Skeletal muscle cell (primary cell): ENCODE data around the gene FCGR3A.

Experiments used
- DNase-seq: peaks from one replicate; pipeline ENCODE4 v3.0.0-alpha.2; 2010; ENCODE audit warnings: low read depth
- H3K4me3 ChIP-seq: 2 replicates; pipeline ENCODE4 v1.5.1; 2011; ENCODE audit warnings: low read depth, mild to moderate bottlenecking, control low read depth, low read length, moderate library complexity

FCGR3A gene

GRCh38 chr1:161510477-161510876 lies 39.1 kb downstream of the FCGR3A start:
- H3K4me3 ChIP-seq, result no peak overlapping the region
- DNase-seq, result no peak

GRCh38 chr1:161506336-161507223 lies 43.0 kb downstream of the FCGR3A start:
- H3K4me3 ChIP-seq, result no peak overlapping the region

GRCh38 chr1:161505686-161506085 lies 43.9 kb downstream of the FCGR3A start:
- H3K4me3 ChIP-seq, result no peak overlapping the region
- no peak for DNase-seq

More at GRCh38 chr1:161506336-161507223, 43.0 kb downstream of the FCGR3A start:
- DNase-seq, result no peak

DNA sequence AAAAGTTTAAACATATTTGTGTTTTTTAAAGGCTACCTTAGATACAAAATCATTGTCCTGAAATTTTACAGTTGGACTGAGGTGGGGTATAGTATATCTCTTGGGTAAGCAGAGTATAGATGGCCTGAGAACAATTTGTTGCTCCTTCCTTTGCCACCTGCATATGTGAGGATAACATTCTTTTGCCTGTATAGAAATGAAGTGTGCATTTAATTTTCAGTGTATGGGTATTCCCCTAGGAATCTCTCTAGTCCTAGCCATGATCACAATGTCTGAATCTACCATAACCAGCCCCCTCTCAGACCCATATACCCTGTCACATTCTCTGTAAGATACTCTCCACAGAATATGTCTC lies 46.2 kb downstream of the FCGR3A start:
- H3K4me3 ChIP-seq, result no peak overlapping the region
- DNase-seq, result no peak

- no peak overlapping the region for H3K4me3 ChIP-seq
- no peak for DNase-seq
These were observed 46.8 kb downstream of the FCGR3A start for GRCh38 chr1:161502641-161503393.

- H3K4me3 ChIP-seq, result no peak overlapping the region
- no peak for DNase-seq
These were observed 47.4 kb downstream of the FCGR3A start for GRCh38 chr1:161502181-161502580.

GRCh38 chr1:161501234-161501633 lies 48.4 kb downstream of the FCGR3A start:
- no peak overlapping the region for H3K4me3 ChIP-seq
- DNase-seq, result no peak

GRCh38 chr1:161499099-161500039 lies 50.2 kb downstream of the FCGR3A start:
- no peak for DNase-seq
- H3K4me3 ChIP-seq, result no peak overlapping the region

GRCh38 chr1:161498646-161499045 lies 51.0 kb downstream of the FCGR3A start:
- no peak overlapping the region for H3K4me3 ChIP-seq
- no peak for DNase-seq

DNA sequence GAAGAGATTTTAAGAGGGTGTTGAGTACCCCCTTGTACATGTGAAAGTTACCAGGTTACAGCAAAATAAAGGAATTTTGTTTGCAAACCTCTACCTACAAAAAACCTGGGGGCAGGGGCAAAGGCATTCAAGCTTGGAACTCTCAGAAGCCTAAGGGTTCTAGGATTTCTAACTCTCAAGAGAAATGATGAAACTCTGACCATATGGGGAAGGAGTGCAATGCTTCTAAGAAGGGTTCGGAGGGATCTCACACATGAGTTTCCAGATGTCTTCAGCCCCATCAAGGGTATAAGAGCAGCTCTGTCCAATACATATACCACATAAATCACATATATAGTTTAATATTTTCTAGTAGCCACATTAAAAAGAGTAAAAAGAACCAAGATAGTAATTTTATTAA lies 51.7 kb downstream of the FCGR3A start:
- H3K4me3 ChIP-seq, result no peak overlapping the region
- no peak for DNase-seq

DNA sequence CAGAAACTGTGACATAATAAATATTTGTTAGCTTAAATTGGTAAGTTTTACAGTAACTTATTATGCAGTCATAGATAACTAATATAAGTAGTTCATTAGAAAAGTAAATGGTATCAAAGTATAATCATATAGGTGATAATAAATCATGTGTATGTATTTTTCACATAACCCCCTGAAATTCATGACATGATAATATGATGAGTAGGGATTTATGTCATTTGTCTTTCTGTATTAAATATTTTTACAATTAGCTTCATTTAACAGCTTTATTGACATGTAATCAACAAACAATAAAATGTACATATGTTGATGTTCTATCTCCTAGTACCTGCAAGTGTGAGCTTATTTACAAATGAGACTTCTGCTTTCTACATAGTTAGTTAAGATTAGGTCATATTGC lies 54.1 kb downstream of the FCGR3A start:
- H3K4me3 ChIP-seq, result no peak overlapping the region
- no peak for DNase-seq

DNA sequence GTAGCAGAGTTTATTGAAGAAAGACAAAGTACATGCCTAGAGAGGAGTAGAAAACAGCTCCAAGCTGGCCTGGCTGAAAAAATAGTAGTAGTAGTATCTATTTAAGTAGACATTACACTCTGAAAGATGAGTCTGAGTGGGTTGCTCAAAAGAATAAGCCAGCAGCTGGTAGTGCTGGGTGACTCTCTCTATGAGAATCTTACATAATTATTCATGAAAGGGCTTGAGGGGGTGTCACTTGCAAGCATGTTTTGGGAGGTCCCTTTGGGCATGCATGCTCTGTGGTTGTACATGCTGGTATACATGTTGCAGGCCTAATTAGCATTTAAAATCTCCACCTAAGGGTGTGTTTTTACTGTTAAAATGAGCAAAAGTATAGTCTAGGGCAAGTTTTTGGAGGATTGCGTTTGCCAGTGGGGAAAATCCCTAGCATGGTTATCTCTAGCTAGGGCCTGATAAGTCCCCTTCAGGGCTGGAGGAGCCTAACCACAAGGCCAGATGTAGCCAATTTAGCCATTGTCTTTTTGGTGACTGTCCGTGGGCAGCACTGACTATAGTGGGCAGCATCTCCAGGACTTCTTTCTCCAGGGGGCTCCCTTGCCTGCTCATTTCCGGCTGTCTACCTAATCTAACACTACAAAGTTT lies 55.4 kb downstream of the FCGR3A start:
- no peak for DNase-seq
- no peak overlapping the region for H3K4me3 ChIP-seq

- DNase-seq, result no peak
- H3K4me3 ChIP-seq, result no peak overlapping the region
These were observed 56.8 kb downstream of the FCGR3A start for GRCh38 chr1:161492827-161493226.
